Middle frontal gyrus (tissue), 1 donor: ENCODE results near the gene FSTL4.

Experiments used
- DNase-seq: peaks from one replicate; pipeline ENCODE4 v3.0.0-alpha.2; 2015; ENCODE audit warnings: low spot score; ENCODE audit errors: extremely low spot score

The FSTL4 gene

DNA sequence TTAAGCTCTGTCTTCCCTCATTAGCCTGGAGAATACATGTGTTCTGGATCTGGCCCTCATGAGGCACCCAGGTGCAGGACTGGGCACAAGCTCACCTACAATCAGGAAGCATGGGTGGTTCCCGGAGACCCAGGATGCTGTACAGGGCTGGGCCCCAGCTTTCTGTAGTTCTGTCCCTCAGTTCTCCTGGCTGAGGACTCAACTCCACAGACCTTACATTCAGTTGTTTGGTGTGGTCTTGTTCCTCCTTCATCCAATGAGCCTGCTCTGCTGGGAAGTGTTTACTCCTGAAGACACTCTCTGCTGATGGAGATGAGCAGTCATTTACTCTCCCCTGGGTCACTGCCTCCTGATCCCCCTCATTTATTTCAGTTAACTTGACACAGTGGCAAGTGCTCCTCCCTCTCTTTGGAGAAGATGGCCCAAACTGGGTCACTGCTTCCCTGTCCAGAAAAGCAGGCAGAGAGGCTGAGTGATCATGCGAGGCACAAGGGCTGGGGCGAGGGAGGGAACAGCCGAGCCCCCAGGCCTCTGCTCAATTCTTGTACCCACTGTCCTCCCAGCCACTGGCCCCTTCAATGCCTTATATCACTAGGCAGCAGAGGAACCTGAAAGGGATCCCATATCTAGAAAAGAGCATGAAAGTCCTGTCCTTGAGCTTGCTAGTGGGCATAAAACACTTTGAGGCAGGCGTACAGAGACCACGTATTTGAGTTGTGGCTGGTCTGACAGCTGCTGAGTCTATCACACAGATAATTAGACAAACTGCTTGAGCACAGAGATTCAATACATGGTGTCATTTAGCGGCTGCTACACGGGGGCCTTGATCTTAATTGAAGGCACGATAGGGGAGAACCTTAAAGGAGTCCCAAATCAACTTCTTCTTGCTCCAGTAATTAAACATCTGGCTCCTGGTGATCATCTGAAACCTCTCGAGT, 221.7 kb downstream of the FSTL4 start:
- no peak for DNase-seq

DNA sequence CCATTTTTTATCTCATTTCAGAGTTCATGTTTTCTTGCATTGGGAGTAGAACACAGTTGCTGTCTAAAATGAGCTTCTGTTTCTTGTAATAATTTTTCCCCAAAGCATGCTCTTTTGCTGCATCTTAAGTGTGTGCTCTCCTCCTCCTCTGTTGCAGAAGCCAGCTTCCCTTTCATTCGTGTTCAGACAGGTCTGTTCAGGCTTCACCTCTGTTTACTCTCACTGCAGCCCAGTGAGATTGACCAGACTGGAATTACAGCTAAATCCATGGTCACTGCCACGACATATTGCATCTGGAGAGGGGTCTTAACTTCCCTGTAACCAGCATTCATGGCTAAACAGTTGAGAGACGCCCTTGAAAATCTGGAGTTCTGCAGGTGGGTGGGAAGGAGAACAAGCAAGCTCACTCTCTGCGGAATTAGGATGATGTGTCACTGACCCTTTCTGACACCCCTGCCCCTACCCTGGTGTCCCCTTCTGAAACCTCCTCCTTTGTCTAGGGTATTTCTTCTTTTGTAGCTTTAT, 223.2 kb downstream of the FSTL4 start:
- no peak for DNase-seq

DNA sequence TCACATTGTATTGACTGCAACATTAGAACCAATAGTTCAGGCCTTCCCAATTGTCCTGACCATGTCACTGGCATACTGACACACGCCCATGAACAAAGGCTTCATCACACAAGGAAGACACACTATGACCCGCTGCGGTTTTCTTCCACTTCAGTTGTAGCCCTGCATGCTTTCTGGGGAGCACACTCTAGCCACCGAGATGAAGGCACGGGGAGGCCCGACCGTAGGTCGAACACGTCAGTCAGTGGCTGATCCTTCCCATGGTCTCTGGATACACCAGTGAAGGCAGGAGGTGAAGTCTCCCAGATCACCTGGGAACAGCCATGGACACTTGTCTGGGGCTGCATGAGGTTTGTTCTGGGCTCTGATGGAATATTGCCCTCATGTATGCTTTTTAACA, 224.7 kb downstream of the FSTL4 start:
- no peak for DNase-seq

DNA sequence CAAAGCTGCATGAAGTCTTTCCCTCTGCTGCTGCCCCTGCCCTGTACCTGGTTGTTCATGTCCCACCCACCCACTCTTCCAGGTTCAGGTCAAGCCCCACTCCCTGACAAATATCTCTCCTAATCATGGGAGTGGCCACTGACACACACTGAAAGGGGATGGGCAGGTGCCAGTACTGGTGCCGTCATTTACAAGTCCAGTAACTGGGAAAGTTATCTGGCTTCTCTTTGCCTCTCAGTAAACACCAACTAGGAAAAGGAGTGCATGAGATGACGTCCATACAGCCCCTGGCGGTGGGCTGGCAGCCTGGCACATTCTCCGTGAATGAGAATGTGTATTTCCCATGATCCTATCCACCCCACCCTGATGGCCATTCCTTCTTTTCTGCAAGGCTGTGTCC, 225.2 kb downstream of the FSTL4 start:
- no peak for DNase-seq

DNA sequence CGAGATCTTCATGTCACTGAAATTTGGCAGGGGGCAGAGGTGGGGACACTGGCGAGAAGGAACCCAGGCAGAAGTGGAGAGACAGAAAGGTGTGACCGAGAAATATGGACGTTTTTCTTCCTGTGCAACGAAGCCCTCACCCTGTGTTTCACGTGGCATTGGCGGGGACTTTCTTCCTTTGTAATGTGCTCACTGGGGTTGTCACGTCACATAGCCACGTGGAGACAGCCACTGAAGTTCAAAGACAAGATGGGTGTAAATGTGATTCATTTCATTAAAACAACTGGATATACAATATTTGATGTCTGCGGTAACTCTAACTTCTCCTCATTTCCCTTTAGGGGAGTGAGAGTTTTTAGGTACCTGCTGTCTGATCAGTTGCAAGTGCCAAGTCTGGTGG, 225.7 kb downstream of the FSTL4 start:
- DNase-seq = no peak

DNA sequence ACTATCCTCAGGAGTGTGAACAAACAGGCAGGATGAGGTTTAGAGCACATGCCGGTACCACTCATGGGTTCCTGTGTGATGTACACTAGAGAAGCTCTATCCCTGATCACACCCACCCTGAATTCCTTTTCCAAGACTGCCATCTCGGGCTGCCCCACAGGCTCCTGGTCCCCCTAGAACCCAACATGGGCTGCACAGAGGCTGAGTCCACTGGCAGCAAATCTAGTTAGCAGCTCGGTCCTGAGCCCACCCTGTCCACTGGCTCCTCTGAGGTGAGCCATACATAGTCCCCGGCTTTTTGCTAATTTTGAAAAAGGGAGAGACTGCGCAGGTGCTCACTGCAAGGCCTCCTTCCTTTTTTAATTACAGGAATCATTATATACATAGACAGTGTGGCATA, 227.0 kb downstream of the FSTL4 start:
- DNase-seq = no peak

DNA sequence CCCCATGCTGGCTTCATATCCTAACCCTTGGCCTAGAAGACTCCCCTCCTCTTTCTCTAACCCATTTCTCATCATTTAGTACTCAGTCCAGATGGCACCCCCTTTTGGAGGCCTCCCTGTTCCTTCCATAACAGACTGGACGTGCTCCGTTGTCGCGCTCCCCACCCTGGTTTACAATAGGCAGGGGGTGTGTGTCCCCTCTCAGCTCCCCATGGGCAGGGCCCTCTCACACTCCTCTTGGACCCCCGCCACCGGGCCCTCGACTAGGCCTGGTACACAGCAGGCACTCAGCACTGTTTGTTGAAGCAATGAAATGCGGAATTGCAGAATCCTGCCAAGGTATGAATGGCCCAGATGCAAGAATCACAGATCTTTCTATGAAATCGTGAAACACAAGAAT, 227.4 kb downstream of the FSTL4 start:
- DNase-seq = no peak

DNA sequence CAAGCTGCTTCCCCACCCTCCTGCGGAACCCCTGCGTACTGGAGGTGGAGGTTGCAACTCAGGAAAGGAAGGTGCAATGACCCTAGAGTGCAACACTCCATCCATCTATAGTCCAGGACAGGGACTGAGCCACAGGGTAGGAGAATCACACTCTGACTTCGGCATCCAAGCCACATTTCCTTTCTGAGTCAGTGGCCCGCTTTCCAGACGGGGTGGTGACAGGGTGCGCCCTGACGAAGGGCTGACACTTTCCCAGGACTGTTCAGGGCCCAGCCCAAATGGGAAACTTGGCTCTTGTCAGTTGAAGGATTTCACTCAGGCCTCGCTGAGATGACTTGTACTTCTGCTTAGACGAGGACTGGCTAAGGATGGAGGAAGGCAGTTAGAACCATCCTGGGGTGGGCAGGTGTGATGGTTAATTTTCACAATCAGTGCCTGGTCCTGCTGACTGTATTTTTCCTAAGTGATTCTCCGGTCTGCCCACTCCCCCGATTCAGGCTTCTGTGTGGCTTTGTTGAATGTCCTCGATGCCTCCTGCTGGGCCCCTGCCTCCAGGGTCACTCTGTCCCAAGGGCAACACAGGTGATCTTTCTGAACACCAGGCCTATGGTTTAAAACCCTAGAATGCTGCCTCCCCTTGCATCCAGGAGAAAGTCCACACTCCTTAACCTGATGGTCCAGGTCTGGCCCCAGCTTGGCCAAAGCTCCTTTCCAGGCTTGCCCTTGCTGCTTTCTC, 228.1 kb downstream of the FSTL4 start:
- no peak for DNase-seq

DNA sequence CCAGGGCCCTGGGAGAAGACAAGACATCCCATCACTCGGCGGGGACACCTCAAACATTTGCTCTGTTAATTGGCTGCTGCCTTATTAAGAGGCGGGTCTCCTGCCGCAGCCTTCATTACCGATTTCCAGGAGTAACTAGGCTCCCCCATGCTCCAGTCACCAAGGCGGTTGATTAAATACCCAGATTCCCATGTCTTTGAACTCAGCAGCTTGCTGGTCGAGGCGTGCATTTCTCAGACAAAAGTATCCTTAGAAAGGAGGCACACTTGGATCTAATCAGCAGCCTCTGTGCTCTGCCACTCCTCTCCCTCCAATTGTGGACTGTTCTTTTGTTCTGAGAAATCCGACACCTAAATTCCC, 228.8 kb downstream of the FSTL4 start:
- no peak for DNase-seq

DNA sequence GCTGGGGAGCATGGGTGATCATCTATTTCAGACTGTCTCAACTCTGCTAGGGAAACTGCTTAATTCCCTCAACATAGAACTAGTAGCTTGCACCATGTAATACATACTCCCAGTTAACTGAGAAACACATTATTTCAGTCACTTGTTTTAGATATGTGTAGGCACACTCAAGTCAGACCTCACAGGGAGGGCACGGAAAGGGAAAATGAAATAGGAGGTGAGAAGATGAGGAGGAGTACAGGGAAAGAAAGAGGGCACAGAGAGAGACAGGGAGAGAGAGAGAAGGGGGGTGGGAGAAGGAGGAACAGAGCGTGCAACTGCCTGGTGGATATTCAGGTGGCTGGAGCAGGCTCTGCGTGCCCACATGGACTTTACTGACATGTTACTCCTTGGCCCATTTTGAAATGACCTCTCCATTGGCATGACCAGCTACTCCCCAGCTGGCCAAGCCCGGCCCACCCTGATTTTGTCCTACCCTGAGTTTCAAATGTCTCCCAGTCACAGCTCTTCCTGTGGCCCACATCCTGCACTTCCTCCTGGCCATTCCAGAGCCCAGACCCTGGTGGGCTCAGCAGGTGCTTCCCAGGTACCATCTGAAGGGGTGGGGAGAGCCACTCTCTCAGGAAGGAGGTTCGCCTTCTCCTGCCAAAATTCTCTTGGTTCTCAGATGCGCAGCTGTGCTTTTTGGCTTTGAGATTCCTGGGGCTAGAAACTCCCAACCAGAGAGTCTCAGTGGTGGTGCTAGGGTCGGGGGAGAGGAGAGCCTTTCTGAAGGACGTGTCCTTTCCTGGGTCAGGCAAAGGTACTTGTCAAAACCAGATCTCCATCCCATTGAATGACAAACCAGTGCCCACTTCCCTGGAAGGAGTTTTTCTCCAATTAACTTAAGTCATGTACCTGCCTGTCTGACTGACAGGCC, 229.4 kb downstream of the FSTL4 start:
- DNase-seq = no peak

DNA sequence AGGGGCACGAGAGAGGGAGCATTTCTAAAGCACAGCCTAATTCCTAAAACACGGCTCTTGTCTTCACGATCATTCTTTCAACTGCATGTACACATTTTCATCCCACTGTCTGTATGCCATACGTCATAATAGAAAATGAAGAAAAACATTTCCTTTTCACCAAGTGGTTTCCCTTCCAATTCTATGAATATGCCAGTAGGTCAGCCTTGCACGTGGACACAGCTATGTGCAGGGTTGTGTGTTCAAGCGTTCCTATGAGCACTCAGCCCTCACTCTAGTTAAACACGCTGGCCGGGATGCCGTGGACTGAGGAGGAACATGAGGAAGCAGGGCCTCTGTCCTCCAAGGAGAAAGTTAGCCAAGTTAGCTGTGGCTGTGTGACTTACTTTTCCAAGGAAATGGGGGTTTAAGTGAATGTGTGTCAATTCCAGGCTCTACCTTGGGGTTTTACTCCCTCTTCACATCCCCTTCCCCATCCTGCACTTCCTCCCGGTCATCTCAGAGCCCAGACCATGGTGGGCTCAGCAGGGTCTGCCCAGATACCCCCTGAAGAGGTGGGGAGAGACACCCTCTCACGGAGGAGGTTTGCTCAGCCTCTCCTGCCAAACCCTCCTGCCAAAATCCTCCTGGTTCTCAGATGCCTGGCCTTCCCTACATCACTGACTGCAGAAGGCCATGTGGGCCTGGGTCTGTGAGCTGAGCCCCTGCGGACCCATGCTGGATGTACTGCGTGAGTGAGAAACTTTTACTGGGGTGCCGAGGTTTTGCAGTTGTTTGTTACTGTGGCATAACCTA, 230.6 kb downstream of the FSTL4 start:
- no peak for DNase-seq

DNA sequence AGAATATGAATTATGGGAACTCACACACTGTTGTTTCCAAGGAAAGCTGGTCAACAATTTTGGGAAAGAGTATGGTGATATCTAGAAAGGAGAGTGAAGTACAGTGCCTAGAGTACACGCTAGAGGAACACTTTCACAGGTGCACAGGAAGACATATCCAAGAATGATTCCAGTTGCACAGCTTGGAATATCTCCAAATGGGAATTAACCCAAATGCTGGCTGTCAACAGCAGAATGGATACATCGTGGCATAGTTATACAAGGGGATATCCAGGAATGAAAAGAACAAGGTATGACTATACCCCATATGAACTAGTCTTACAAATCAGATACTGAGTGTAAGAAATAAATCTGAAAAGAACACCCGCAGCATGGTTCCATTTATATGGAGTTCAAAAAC, 231.3 kb downstream of the FSTL4 start:
- DNase-seq = no peak

DNA sequence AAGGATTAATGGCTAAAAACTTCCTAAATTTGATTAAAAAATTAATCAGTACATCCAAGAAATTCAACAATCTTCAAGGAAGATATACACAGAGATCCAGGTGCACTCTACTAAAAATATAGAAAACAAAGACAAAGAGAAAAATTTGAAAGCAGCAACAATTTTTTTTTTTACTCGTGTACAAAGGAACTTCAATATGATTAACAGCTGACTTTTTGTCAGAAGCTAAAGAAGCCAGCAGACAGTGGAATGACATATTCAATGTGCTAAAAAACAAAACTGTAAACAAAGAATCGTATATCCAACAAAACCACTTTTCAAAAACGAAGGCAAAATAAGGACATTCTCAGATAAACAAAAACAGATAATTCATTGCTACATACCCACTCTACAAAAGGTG, 234.6 kb downstream of the FSTL4 start:
- no peak for DNase-seq

DNA sequence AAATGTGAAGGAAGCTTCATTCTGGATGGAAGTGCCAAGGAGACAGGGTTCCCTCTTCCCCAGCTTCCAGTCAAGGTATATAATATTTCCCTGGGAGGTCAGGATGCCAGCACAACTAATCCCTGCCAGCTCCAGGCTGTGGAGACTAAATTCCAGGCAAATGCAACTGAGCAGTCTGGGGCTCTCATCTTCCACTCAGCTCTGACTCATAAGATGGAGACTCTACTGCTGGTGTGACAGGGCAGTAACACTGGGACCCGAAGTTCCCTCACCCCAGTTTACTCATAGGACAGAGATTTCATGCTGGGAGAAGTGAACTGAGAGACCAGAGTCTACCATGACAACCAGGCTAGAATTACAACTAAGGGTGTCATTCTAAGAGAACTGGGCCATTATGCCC, 235.4 kb downstream of the FSTL4 start:
- no peak for DNase-seq

DNA sequence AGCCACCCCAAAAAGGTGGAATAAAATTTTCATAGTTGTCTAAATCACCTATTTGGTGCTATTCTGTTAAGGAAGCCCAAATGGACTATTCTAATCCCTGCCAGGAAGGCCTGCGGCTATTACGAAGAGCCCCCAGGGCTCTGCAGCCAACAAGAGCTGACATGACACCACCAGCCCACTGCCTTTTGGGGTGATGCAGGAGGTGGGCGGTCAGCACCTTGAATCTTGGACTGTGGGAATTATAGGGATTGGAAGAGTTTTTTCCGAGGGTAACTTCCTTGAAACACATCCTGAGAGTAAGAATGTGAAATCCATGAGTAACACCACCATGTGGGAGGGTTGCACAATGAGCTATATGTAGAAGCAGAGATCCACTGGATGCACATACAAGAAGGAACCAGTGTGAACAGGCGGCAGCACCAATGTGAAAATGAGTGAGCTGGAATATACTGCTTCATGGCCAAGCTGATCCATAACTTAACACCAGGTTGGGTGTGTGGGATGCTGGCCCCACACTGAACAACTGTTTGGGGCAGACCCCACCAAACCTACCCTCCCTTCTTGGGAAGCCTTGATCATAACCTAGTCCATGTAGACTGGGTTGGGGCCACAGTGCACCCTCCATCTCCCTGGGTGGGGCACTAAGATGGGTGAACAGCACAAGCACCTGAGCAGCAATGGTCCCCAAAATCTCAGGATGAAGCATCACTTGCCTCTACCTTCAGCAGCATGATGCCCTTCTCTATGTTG, 239.0 kb downstream of the FSTL4 start:
- DNase-seq = no peak

DNA sequence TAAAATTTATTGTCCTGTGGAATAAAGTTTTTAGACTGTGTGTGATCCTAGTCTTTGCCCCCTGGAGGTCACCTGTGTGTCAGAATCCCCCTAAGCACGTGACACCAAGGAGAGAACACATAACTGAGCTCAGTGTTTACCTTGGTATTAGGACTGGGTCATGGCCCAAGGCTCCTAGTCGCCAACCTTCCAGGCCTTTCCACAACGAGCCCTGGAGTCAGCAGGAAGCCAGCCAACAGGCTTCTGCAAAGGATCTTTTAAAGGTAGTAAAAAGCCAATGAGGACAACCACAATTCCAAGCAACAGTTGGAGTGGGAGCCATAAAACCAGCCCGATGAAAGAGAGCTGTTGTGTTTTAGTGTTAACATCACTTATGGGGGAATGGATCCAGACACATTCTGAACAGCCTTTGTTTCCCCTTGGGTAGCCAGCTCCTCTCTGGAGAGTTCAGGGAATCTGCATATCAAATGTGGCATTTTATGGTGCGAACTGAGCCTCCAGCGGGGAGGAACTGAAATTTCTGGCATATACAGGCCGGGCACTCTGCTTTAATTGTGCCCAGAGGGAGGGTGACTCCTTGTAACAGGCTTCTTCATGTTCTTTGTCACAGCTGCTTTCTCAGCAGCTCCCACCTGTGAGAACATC, 239.9 kb downstream of the FSTL4 start:
- DNase-seq = no peak

DNA sequence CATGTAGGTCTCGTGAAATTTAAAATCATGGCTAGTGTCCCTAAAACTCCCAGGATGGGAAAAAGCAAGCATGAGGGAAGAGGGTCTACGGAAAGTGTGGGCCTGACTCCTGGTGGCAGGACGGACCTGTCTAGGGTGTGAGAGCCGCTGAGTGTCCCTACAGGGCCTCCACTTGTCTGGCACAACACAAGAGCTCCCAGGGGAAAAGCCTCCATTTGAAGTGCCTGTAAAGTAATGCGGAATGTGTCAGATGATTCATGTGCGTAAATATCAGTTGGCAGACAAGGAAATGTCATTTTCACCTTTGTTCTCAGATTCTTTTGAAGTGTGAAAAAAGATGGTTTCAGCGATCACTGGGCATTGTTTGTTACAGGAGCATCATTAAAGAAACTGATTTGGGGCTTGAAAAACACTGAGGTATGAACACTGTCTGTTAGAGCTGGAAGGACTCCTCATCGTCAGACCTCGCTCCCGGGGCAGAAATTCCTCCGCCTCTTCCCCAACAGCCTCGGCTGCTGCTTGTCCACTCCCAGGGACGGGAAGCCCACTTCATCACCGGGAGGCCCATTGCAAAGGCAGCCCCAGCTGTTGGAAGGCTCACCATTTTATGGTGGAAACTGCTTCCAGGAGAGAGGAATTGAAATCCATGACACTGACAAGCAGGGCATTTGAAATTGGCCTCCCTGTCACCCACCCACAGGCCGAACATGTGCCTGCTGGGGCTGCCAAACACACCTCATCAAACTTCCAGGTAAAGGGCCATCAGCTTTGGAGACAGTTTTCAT, 240.8 kb downstream of the FSTL4 start:
- no peak for DNase-seq

DNA sequence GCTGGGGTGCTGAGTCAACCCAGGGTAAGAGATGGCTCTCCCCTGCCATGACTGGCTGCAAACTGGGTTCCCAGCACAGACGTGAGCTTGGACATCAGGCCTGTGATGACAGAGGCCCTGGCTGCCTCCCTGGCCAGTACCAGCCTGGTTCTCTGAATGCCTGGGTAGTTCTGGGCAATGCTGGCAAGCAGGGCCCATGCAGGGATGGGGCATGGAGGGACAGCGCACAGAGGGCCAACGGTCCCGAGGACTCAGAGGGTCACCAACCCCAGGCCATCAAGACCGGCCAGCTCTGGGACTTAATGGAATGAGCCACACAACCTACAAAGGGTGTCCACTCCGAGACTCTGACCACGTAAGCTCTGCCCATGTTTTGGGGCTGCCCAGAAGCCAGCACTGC, 241.4 kb downstream of the FSTL4 start:
- no peak for DNase-seq
